Adrenal gland (tissue), 12 donors: ENCODE results near the gene LRP1. TPM values are rescaled to one million over a fixed set of nuclear protein-coding genes. Genes with fewer than 3 reads are reported as not detected.
A peak's percentile ranks its signal among the peaks of the same experiment; 100 is the strongest.

ENCODE experiments used
- DNase-seq, 7 donors: peaks; one replicate each; pipeline ENCODE4 v3.0.0-alpha.2; 2019 to 2020
- H3K27ac ChIP-seq, 5 donors: fragments of 200-600 bp; sonication (generic) in 4 of 5; 1 replicate in 3 of 5; 2 replicates in 2 of 5; pipeline versions ENCODE4 v1.5.1 to v1.8.0; 2016 to 2020; ENCODE audit warnings: mild to moderate bottlenecking in 1 of 5
- H3K27me3 ChIP-seq: fragments of 200-600 bp; 2 replicates; pipeline ENCODE4 v1.8.0; 2021
- H3K36me3 ChIP-seq, 2 donors: fragments of 200-600 bp; replicated peaks in 1 of 2; 1 replicate in 1 of 2; 2 replicates in 1 of 2; pipeline versions ENCODE4 v1.5.1 to v1.8.0; 2018 to 2022
- H3K4me1 ChIP-seq, 2 donors: fragments of 200-600 bp; replicated peaks in 1 of 2; 1 replicate in 1 of 2; 2 replicates in 1 of 2; pipeline versions ENCODE4 v1.5.1 to v1.8.0; 2018 to 2021
- H3K4me3 ChIP-seq, 4 donors: fragments of 200-600 bp; sonication (generic) in 3 of 4; one replicate each; pipeline ENCODE4 v1.5.1; 2016 to 2018
- H3K9me3 ChIP-seq, 3 donors: fragments of 200-600 bp; sonication (generic) in 1 of 3; replicated peaks in 1 of 3; 1 replicate in 2 of 3; 2 replicates in 1 of 3; pipeline versions ENCODE4 v1.5.1 to v1.8.0; 2016 to 2021
- POLR2A ChIP-seq, 2 donors: fragments of 450-650 bp; IDR thresholded peaks; one replicate each; pipeline ENCODE4 v1.6.1; 2017; ENCODE audit warnings: antibody characterized with exemption in 2 of 2, mild to moderate bottlenecking in 2 of 2, moderate library complexity in 1 of 2
- WGBS, 4 donors: extraction: QIAGEN DNeasy Blood & Tissue Kit in 2 of 4; methylation state at CpG; one replicate each; pipeline versions ENCODE4 v1.1.5 to v1.1.7; 2013 to 2017; 5-methylcytosine and 5-hydroxymethylcytosine counted together
- intact Hi-C, 2 donors: fragments of 100-400 bp; cut with DNase I; formaldehyde crosslinking; loops; one replicate each; pipeline versions ENCODE4 v1.14.1 to v1.15.0; 2022 to 2023
- polyA plus RNA-seq, 3 donors: library from polyadenylated mRNA; stranded (reverse); fragments of 200-250 nt in 2 of 3; fragments of 350-450 nt in 1 of 3; fragmentation: Illumina TruSeq in 1 of 3; extraction: RNeasy Lipid Tissue Mini Kit (QIAGEN cat#74804) in 1 of 3; gene quantifications; one replicate each; pipeline ENCODE4 v1.2.3, GENCODE V29; 2013 to 2014
- total RNA-seq, 9 donors: library from RNA; depleted of rRNA in 4 of 9; stranded (reverse); fragments of >200 nt in 4 of 9; fragments of 120-200 nt in 1 of 9; fragmentation: NEBNext Ultra II Directional in 1 of 9; extraction: Animal tissue kit (Norgen Biotek cat#: 25700) in 1 of 9; gene quantifications; one replicate each; pipeline versions ENCODE4 v1.1.0 to v1.2.4, GENCODE V29; 2013 to 2023
- TF ChIP-seq, protein P1 (sequence below), 6 experiments: fragments of 450-650 bp in 4 of 6; fragments of 200-600 bp in 2 of 6; sonication (generic) in 1 of 6; IDR thresholded peaks; 1 replicate in 5 of 6; 2 replicates in 1 of 6; pipeline versions ENCODE4 v1.5.1 to v1.8.0; 2016 to 2021; ENCODE audit warnings: antibody characterized with exemption in 6 of 6, mild to moderate bottlenecking in 2 of 6, moderate library complexity in 1 of 6
- donor health status: healthy with polysubstance abuse.
- donor health status: Bipolar disorder and iron deficiency.
- donor health status: DM: yes; HTN: yes; CAD: no.
- donor health status: DM: no; HTN: no; CAD: no.
- donor health status: DM: no; HTN: no; CAD: no.
- donor health status: DM: yes; HTN: yes; CAD: no.

LRP1 gene
- total and polyA plus RNA-seq, 12 donors, result 18.4 to 307 (median 138) TPM

DNA sequence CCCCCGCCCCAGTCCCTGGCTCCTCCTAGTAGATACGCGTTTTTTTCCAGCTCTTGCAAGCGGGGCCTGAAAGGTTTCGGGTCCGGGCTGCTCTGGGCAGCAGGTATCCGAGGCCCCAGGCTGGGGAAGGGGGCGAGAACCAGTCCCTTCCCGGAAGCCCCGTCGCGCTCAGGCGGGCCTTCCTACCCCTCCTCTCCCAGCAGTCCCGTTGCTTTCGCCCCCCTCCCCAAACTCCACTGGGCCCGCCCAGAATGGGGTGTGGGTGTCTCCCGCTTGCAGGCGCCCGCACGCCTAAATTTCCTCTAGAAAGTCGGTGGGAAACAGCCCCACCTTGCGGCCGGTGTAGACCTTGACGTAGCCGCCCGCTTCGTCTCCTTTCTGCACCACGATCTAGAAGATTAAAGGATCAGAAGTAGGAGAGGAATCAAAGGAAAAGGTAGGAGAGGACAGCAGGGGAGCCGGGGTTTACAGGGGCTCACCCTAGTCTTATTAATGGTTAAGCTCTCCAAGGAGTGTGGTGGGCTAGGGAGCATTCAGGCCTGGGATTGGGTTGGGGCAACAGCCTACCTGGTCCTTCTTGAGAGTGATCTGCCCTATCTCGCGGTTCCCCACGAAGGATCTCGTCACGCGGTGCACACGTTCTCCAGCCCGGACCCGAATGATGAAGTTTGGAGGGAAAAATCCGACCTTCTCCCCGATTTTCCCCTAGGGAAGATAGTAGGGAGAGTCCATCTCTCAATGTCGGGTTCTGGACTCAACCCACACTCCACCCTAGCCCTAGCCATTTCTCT lies 115.4 kb downstream of the LRP1 start:
- Histone ChIP-seq H3K4me3 (peak overlapping the region in 1 of 4 donors; percentile 45), H3K9me3 (no peaks in the 10 kb centered on the region), H3K4me1 (peaks cover 30 to 41% of the 10 kb centered on the region in 2 donors), H3K36me3 (no peaks in the 10 kb centered on the region), H3K27me3 (peaks cover 30% of the 10 kb centered on the region), H3K27ac (no peak overlapping the region)
- WGBS, 4 donors, result 7 to 11% (median 9%) methylated on average over 37 to 41 of the region's 41 CpGs
- DNase-seq, result peak; percentile 60 to 90 (median 76)
- TF ChIP-seq, protein P1, sequence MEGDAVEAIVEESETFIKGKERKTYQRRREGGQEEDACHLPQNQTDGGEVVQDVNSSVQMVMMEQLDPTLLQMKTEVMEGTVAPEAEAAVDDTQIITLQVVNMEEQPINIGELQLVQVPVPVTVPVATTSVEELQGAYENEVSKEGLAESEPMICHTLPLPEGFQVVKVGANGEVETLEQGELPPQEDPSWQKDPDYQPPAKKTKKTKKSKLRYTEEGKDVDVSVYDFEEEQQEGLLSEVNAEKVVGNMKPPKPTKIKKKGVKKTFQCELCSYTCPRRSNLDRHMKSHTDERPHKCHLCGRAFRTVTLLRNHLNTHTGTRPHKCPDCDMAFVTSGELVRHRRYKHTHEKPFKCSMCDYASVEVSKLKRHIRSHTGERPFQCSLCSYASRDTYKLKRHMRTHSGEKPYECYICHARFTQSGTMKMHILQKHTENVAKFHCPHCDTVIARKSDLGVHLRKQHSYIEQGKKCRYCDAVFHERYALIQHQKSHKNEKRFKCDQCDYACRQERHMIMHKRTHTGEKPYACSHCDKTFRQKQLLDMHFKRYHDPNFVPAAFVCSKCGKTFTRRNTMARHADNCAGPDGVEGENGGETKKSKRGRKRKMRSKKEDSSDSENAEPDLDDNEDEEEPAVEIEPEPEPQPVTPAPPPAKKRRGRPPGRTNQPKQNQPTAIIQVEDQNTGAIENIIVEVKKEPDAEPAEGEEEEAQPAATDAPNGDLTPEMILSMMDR (IDR thresholded peaks at IDR 0.05), result peak; percentile 51 to 73 (median 68)
- TF ChIP-seq POLR2A (IDR thresholded peaks at IDR 0.05), result no peak
- intact Hi-C loops, result loop anchor here (2.0 to 5.0 kb wide), 2 partner anchors 31 to 36 kb away; no protein-coding TSS in a partner anchor

DNA sequence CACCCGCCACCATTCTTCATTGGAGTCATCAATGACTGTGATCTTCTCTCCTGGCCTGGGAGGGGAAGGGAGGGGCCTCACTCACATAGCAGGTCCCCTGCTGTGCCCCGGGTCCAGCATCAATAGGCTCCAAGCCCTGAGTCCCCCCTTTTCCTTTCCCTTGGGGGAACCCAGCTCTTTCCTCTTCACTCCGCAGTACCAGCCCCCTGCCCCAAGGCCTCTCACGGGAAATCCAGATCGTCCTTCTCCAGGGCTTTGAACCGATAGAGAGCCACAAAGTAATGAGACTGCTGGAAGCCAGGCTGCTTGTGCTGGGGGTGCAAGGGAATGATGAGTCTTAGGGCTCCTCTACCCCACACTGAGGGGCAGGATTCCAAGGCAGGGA lies 116.0 kb downstream of the LRP1 start:
- intact Hi-C loops, result loop anchor here in 1 of 2 donors (5.0 kb wide), 1 partner anchor 37 kb away; no protein-coding TSS in a partner anchor
- DNase-seq, result no peak
- Histone ChIP-seq H3K27ac (no peak overlapping the region), H3K36me3 (no peaks in the 10 kb centered on the region), H3K27me3 (peaks cover 30% of the 10 kb centered on the region), H3K4me1 (peaks cover 29 to 37% of the 10 kb centered on the region in 2 donors), H3K9me3 (no peaks in the 10 kb centered on the region), H3K4me3 (no peak overlapping the region)
- TF ChIP-seq POLR2A (IDR thresholded peaks at IDR 0.05), result no peak
- TF ChIP-seq, protein P1 (IDR thresholded peaks at IDR 0.05), result no peak
- WGBS, 4 donors, result 55 to 68% (median 64%) methylated on average over 6 of the region's 6 CpGs

DNA sequence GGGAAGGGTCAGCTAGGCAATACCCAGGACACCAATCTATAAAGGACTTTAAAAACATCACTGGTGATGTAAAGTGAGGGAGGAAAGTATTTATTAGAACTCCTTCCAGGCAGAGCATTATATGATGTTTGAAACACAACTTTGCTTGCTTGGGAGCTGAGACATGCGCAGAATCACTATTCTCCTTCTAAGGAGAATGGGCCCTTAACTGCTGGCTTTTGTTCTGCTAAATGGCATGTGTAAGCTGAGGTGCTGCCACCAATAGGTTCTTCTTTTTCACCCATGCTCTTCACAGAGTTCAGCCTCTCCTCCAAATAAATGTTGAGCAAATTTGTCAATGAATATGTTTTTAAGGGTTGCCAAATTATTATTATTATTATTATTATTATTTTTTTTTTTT lies 118.8 kb downstream of the LRP1 start:
- no peak for TF ChIP-seq POLR2A (IDR thresholded peaks at IDR 0.05)
- TF ChIP-seq, protein P1 (IDR thresholded peaks at IDR 0.05), result no peak
- WGBS, 4 donors, result 85 to 100% (median 98%) methylated on average over 1 of the region's 1 CpG
- no peak overlapping the region for H3K4me3 ChIP-seq
- intact Hi-C loops, result no loop called here
- no peak overlapping the region for H3K27ac ChIP-seq
- no peaks in the 10 kb centered on the region for H3K36me3 ChIP-seq
- peaks cover 13% of the 10 kb centered on the region for H3K27me3 ChIP-seq
- H3K4me1 ChIP-seq, result peaks cover 15 to 20% of the 10 kb centered on the region in 2 donors
- H3K9me3 ChIP-seq, result no peaks in the 10 kb centered on the region
- DNase-seq, result no peak

GRCh38 chr12:57248934-57249742 lies 120.9 kb downstream of the LRP1 start:
- intact Hi-C loops, result no loop called here
- Histone ChIP-seq H3K4me1 (no peaks in the 10 kb centered on the region), H3K4me3 (no peak overlapping the region), H3K9me3 (no peaks in the 10 kb centered on the region), H3K27ac (no peak overlapping the region), H3K27me3 (no peaks in the 10 kb centered on the region), H3K36me3 (no peaks in the 10 kb centered on the region)
- DNase-seq, result no peak
- 71 to 77% (median 73%) methylated on average over 7 of the region's 7 CpGs for WGBS, 4 donors
- TF ChIP-seq, protein P1 (IDR thresholded peaks at IDR 0.05), result no peak
- TF ChIP-seq POLR2A (IDR thresholded peaks at IDR 0.05), result no peak
